KG1 (cell line): ENCODE results near the gene KL.

ENCODE experiments used
- DNase-seq: peaks from one replicate; lab custom pipeline; 2025; lab: John Stamatoyannopoulos, UW

Gene KL

GRCh38 chr13:33111414-33112110 lies 95.3 kb downstream of the KL start:
- no peak for DNase-seq

GRCh38 chr13:33112766-33113165 lies 96.5 kb downstream of the KL start:
- no peak for DNase-seq

GRCh38 chr13:33114146-33114545 lies 97.9 kb downstream of the KL start:
- no peak for DNase-seq

- no peak for DNase-seq
These were observed 99.1 kb downstream of the KL start for GRCh38 chr13:33115274-33115673.
